Natural killer cell (primary cell): ENCODE results near the gene KCNT1. TPM values are rescaled to one million over a fixed set of nuclear protein-coding genes. Genes with fewer than 3 reads are reported as not detected.
"Not testable (repeated sequence)": the region's sequence is repeated elsewhere in the genome, so short reads cannot be mapped to it uniquely, and the experiment has no call there.

Experiments used
- ATAC-seq, 3 donors: fragments of 150-1000 bp in 2 of 3; fragments of 200-7000 bp in 1 of 3; cut with Tn5 transposase; 1 replicate in 1 of 3; 2 replicates in 2 of 3; pipeline ENCODE4 v1.10.0; 2021; ENCODE audit warnings: mild to moderate bottlenecking in 2 of 3, moderate library complexity in 2 of 3
- DNase-seq, 2 donors: peaks; one replicate each; pipeline versions ENCODE4 v3.0.0 to v3.0.0-alpha.2; 2013 to 2021; ENCODE audit warnings: mixed read lengths in 1 of 2
- H3K27ac ChIP-seq: one replicate; pipeline ENCODE4 v1.5.1; 2013; ENCODE audit warnings: mild to moderate bottlenecking, low read length
- H3K27me3 ChIP-seq: one replicate; pipeline ENCODE4 v1.6.1; 2013; ENCODE audit warnings: low read length; ENCODE audit not compliant: control insufficient read depth, insufficient read depth
- H3K36me3 ChIP-seq: one replicate; pipeline ENCODE4 v1.6.1; 2013; ENCODE audit warnings: low read length; ENCODE audit not compliant: control insufficient read depth, insufficient read depth
- H3K4me1 ChIP-seq: one replicate; pipeline ENCODE4 v1.6.1; 2013; ENCODE audit warnings: low read length; ENCODE audit not compliant: control insufficient read depth, insufficient read depth
- H3K4me3 ChIP-seq: one replicate; pipeline ENCODE4 v1.5.1; 2013; ENCODE audit warnings: low read length
- H3K9me3 ChIP-seq: one replicate; pipeline ENCODE4 v1.6.1; 2013; ENCODE audit warnings: low read length; ENCODE audit not compliant: control insufficient read depth, insufficient read depth
- H3K27ac Mint-ChIP-seq, 2 donors: one replicate each; pipeline ENCODE4 v1.8.0; 2022; ENCODE audit warnings: mild to moderate bottlenecking in 2 of 2, mixed read lengths in 2 of 2, moderate library complexity in 1 of 2
- H3K27me3 Mint-ChIP-seq, 2 donors: one replicate each; pipeline ENCODE4 v1.8.0; 2022; ENCODE audit warnings: low read depth in 2 of 2, mixed read lengths in 2 of 2
- H3K36me3 Mint-ChIP-seq: one replicate; pipeline ENCODE4 v1.8.0; 2022; ENCODE audit warnings: mixed read lengths
- H3K4me1 Mint-ChIP-seq, 2 donors: one replicate each; pipeline ENCODE4 v1.8.0; 2022; ENCODE audit warnings: mixed read lengths in 2 of 2
- H3K4me3 Mint-ChIP-seq: one replicate; pipeline ENCODE4 v1.8.0; 2022; ENCODE audit warnings: mild to moderate bottlenecking, moderate library complexity, mixed read lengths
- H3K9me3 Mint-ChIP-seq, 2 donors: one replicate each; pipeline ENCODE4 v1.8.0; 2022; ENCODE audit warnings: mixed read lengths in 2 of 2
- WGBS: methylation state at CpG from one replicate; pipeline ENCODE4 v1.1.7; 2013; ENCODE audit warnings: missing lambda C conversion rate; ENCODE audit not compliant: insufficient coverage; 5-methylcytosine and 5-hydroxymethylcytosine counted together
- intact Hi-C: fragments of 100-400 bp; cut with micrococcal nuclease; formaldehyde crosslinking; loops from one replicate; pipeline ENCODE4 v1.14.2; 2022
- total RNA-seq, 4 donors: library from RNA; stranded (reverse); fragments of 120-200 nt in 1 of 4; gene quantifications; one replicate each; pipeline versions ENCODE4 v1.2.3 to v1.2.4, GENCODE V29; 2013 to 2022
- TF ChIP-seq, protein P1 (sequence below): fragments of 200-600 bp; IDR thresholded peaks from one replicate; pipeline ENCODE4 v1.8.0; 2022; ENCODE audit warnings: antibody characterized with exemption

The KCNT1 gene
- total RNA-seq, 3 donors from 2014 or later (not counting 1 experiment from before 2014, with no cell fraction given): 0.52 to 1.2 (median 0.88) TPM

DNA sequence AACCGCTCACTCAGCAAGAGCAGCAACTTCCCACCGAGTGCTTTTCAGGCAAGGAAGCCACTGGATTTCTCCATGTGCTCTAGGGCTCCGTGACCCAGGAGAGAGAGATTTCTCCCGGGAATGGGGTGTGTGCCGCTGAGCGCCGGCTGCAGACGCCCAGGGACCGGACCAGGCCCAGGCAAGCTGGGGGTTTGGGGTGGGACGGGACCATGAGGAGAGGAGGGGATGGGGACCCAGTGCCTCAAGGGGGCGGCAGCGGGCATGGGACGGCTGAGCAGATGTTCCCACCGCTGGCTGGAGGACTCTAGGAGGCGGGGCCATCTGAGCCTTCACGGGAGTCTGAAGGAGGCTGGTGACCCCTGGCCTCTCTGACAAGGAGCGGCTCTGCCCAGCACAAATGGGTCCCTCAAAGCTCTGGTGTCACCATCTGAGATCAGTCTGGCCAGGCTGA lies 30.4 kb upstream of the KCNT1 start:
- H3K27me3 Mint-ChIP-seq: peaks cover 0 to 3% of the 10 kb centered on the region in 2 donors
- H3K36me3 ChIP-seq: no peaks in the 10 kb centered on the region
- ATAC-seq (no peak), DNase-seq (no peak)
- H3K9me3 ChIP-seq: no peaks in the 10 kb centered on the region
- H3K4me1 ChIP-seq: no peaks in the 10 kb centered on the region
- no peaks in the 10 kb centered on the region for H3K4me1 Mint-ChIP-seq
- H3K27ac Mint-ChIP-seq: no peak overlapping the region
- no peaks in the 10 kb centered on the region for H3K36me3 Mint-ChIP-seq
- H3K27me3 ChIP-seq: no peaks in the 10 kb centered on the region
- no peak overlapping the region for H3K27ac ChIP-seq
- intact Hi-C loops: no loop called here
- H3K9me3 Mint-ChIP-seq: no peaks in the 10 kb centered on the region
- H3K4me3 Mint-ChIP-seq: no peak overlapping the region
- 58% methylated on average over 17 of the region's 17 CpGs for WGBS
- H3K4me3 ChIP-seq: no peak overlapping the region
- TF ChIP-seq, protein P1, sequence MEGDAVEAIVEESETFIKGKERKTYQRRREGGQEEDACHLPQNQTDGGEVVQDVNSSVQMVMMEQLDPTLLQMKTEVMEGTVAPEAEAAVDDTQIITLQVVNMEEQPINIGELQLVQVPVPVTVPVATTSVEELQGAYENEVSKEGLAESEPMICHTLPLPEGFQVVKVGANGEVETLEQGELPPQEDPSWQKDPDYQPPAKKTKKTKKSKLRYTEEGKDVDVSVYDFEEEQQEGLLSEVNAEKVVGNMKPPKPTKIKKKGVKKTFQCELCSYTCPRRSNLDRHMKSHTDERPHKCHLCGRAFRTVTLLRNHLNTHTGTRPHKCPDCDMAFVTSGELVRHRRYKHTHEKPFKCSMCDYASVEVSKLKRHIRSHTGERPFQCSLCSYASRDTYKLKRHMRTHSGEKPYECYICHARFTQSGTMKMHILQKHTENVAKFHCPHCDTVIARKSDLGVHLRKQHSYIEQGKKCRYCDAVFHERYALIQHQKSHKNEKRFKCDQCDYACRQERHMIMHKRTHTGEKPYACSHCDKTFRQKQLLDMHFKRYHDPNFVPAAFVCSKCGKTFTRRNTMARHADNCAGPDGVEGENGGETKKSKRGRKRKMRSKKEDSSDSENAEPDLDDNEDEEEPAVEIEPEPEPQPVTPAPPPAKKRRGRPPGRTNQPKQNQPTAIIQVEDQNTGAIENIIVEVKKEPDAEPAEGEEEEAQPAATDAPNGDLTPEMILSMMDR: no peak

DNA sequence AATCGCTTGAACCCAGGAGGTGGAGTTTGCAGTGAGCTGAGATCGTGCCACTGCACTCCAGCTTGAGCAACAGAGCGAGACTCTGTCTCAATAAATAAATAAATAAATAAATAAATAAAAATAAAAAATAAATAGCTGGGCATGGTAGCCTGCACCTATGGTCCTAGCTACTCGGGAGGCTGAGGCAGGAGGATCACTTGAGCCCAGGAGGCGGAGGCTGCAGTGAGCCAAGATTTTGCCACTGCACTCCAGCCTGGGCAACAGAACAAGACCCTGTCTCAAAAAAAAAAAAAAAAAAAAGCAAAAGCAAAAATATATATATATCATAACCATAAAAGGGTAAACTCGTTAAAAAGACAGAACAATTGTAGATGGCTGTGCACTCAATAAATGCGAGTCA lies 29.2 kb upstream of the KCNT1 start:
- not testable (repeated sequence) for H3K4me3 ChIP-seq, H3K27ac ChIP-seq, H3K27ac Mint-ChIP-seq

DNA sequence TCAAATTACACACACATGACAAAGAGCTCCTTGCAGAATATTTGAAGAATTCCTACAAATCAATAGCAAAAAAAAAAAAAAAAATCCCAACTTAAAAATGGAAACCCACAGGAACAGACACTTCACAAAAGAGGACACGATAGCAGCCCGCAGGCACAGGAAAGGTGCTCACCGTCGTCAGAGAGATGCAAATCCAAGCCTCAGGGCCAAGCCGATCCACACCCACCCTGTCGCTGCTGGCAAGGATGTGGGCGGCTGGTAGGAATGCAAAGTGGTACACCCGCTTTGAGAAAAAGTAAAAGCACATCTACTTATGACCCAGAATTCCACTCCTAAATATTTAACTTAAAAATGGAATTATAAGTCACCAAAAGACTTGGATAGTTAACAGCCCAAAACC lies 28.0 kb upstream of the KCNT1 start:
- H3K4me1 Mint-ChIP-seq: no peaks in the 10 kb centered on the region
- no peak for DNase-seq
- no peak overlapping the region for H3K4me3 Mint-ChIP-seq
- H3K27ac Mint-ChIP-seq: no peak overlapping the region
- ATAC-seq: no peak
- Histone ChIP-seq H3K4me3 (no peak overlapping the region), H3K27ac (no peak overlapping the region), H3K9me3 (no peaks in the 10 kb centered on the region), H3K36me3 (no peaks in the 10 kb centered on the region), H3K4me1 (no peaks in the 10 kb centered on the region), H3K27me3 (no peaks in the 10 kb centered on the region)
- no peaks in the 10 kb centered on the region for H3K9me3 Mint-ChIP-seq
- 89% methylated on average over 8 of the region's 8 CpGs for WGBS
- H3K27me3 Mint-ChIP-seq: peaks cover 0 to 3% of the 10 kb centered on the region in 2 donors
- intact Hi-C loops: no loop called here
- H3K36me3 Mint-ChIP-seq: no peaks in the 10 kb centered on the region
- TF ChIP-seq, protein P1: no peak

More for the DNA sequence above, 29.2 kb upstream of the KCNT1 start:
- intact Hi-C loops, H3K4me1 Mint-ChIP-seq, H3K9me3 ChIP-seq, H3K36me3 Mint-ChIP-seq, H3K27me3 Mint-ChIP-seq, H3K4me1 ChIP-seq, ATAC-seq, H3K4me3 Mint-ChIP-seq, H3K9me3 Mint-ChIP-seq, DNase-seq, H3K36me3 ChIP-seq, H3K27me3 ChIP-seq: not testable (repeated sequence)
- 98% methylated on average over 5 of the region's 7 CpGs for WGBS

DNA sequence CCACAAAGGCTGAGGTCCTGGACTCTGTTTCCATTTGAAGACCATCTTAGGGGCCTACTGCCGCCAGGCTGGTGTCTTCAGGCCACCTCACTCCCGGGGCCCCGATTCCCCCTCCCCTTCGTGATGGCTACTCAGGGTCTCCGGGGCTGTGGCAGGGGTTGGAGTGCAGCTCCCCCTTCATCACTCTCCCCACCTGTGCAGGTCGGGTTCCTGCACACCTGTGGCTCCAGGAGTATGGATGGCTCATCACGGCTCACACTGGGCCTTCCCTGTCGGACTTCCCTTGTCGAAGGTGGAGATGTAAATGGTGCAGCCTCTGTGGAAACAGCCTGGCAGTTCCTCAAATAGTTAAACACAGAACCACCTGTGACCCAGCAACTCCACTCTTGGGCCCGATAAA lies 27.0 kb upstream of the KCNT1 start:
- no peak for ATAC-seq
- TF ChIP-seq, protein P1: no peak
- H3K36me3 ChIP-seq: no peaks in the 10 kb centered on the region
- Mint-ChIP-seq H3K9me3 (no peaks in the 10 kb centered on the region), H3K4me3 (no peak overlapping the region), H3K27me3 (peaks cover 0 to 3% of the 10 kb centered on the region in 2 donors), H3K27ac (no peak overlapping the region), H3K36me3 (no peaks in the 10 kb centered on the region), H3K4me1 (no peaks in the 10 kb centered on the region)
- no peaks in the 10 kb centered on the region for H3K27me3 ChIP-seq
- H3K9me3 ChIP-seq: no peaks in the 10 kb centered on the region
- intact Hi-C loops: no loop called here
- H3K4me3 ChIP-seq: no peak overlapping the region
- WGBS: 73% methylated on average over 10 of the region's 10 CpGs
- DNase-seq: no peak
- H3K27ac ChIP-seq: no peak overlapping the region
- no peaks in the 10 kb centered on the region for H3K4me1 ChIP-seq
